Right renal pelvis (tissue), 4 donors: ENCODE results near the gene GATA1. TPM values are rescaled to one million over a fixed set of nuclear protein-coding genes. Genes with fewer than 3 reads are reported as not detected.
"Not testable (repeated sequence)": the region's sequence is repeated elsewhere in the genome, so short reads cannot be mapped to it uniquely, and the experiment has no call there.

Experiments
- DNase-seq, 4 donors: peaks; one replicate each; pipeline ENCODE4 v3.0.0-alpha.2; 2013; ENCODE audit warnings: low read depth in 4 of 4, low spot score in 3 of 4, missing footprints in 1 of 4
- polyA plus RNA-seq, 4 donors: library from polyadenylated mRNA; unstranded; fragments of 120-200 nt; gene quantifications; one replicate each; pipeline ENCODE4 v1.2.1, GENCODE V29; 2013; ENCODE audit not compliant: insufficient read length in 4 of 4

GATA1 gene
- polyA plus RNA-seq, 4 donors = 0.53 to 1.0 (median 0.72) TPM

GRCh38 chrX:48806081-48806480 lies 19.7 kb downstream of the GATA1 start:
- no peak for DNase-seq

- no peak for DNase-seq
These were observed 27.3 kb downstream of the GATA1 start for GRCh38 chrX:48813644-48814043.

- DNase-seq = no peak
These were observed 28.3 kb downstream of the GATA1 start for GRCh38 chrX:48814722-48815121.

GRCh38 chrX:48815266-48815665 lies 28.9 kb downstream of the GATA1 start:
- DNase-seq = no peak

- no peak for DNase-seq
These were observed 29.8 kb downstream of the GATA1 start for GRCh38 chrX:48816014-48816810.

- DNase-seq = no peak
These were observed 31.7 kb downstream of the GATA1 start for GRCh38 chrX:48818098-48818497.

- DNase-seq = no peak
These were observed 32.5 kb downstream of the GATA1 start for GRCh38 chrX:48818866-48819265.

GRCh38 chrX:48819394-48819793 lies 33.0 kb downstream of the GATA1 start:
- DNase-seq = not testable (repeated sequence)

GRCh38 chrX:48823053-48823452 lies 36.7 kb downstream of the GATA1 start:
- DNase-seq = no peak

GRCh38 chrX:48824066-48824465 lies 37.7 kb downstream of the GATA1 start:
- no peak for DNase-seq

GRCh38 chrX:48826135-48826875 lies 39.9 kb downstream of the GATA1 start, which contains the start of gene ERAS:
ERAS (plus strand) TSS chrX:48826513; CDS start chrX:48829124, 2,611 bp downstream.
- no peak for DNase-seq

- no peak for DNase-seq
These were observed 40.7 kb downstream of the GATA1 start for GRCh38 chrX:48826876-48827653.

GRCh38 chrX:48827654-48827968 lies 41.2 kb downstream of the GATA1 start:
- DNase-seq = no peak

- no peak for DNase-seq
These were observed 42.8 kb downstream of the GATA1 start for GRCh38 chrX:48829016-48829735.

GRCh38 chrX:48831136-48831908 lies 44.9 kb downstream of the GATA1 start:
- DNase-seq = no peak

- DNase-seq = no peak
These were observed 45.5 kb downstream of the GATA1 start for GRCh38 chrX:48831909-48832291.

GRCh38 chrX:48833542-48834138 lies 47.2 kb downstream of the GATA1 start:
- DNase-seq = no peak

- no peak for DNase-seq
These were observed 48.0 kb downstream of the GATA1 start for GRCh38 chrX:48834383-48834709.

- peak in 2 of 4 donors; percentile 29 to 32 for DNase-seq
These were observed 49.3 kb downstream of the GATA1 start, which contains the start of gene PCSK1N for GRCh38 chrX:48835524-48836329. PCSK1N (minus strand) TSS chrX:48835610; CDS start chrX:48835532, 78 bp downstream.
